ENCODE data around the gene BBS9. TPM values are rescaled to one million over a fixed set of nuclear protein-coding genes. Genes with fewer than 3 reads are reported as not detected.

The BBS9 gene
- total RNA-seq, 1 experiment from 2014 or later: 5.1 TPM

GRCh38 chr7:33357846-33358245 is 228.5 kb downstream of the BBS9 start:
- Mint-ChIP-seq H3K4me3 (ENCODE audit: unreplicated experiment) (no peak overlapping the region), H3K27me3 (ENCODE audit: insufficient read depth, unreplicated experiment) (no peaks in the 10 kb centered on the region), H3K9me3 (ENCODE audit: unreplicated experiment) (no peaks in the 10 kb centered on the region), H3K4me1 (ENCODE audit: insufficient read depth, unreplicated experiment) (no peaks in the 10 kb centered on the region), H3K36me3 (ENCODE audit: insufficient read depth, unreplicated experiment) (no peaks in the 10 kb centered on the region), H3K27ac (ENCODE audit: low read depth, unreplicated experiment) (no peak overlapping the region)
- ChIA-PET POLR2A (no interaction called here), CTCF (interaction anchor here (0.7 kb wide), 1 partner anchor 694 kb away, joined by 4 read pairs; no protein-coding TSS in a partner anchor)
- no peak for TF ChIP-seq CTCF (IDR thresholded peaks at IDR 0.05; ENCODE audit: unreplicated experiment)
- intact Hi-C loops (cut with micrococcal nuclease): no loop called here
- BruUV-seq (replicated peaks): no TSS peak
- no peak for DNase-seq (ENCODE audit: unreplicated experiment)

GRCh38 chr7:33369888-33370287 is 240.5 kb downstream of the BBS9 start:
- POLR2A ChIA-PET: no interaction called here
- CTCF ChIA-PET: interaction anchor here (0.6 kb wide), 2 partner anchors 20 to 335 kb away, joined by 3 to 4 read pairs; no protein-coding TSS in a partner anchor

DNA sequence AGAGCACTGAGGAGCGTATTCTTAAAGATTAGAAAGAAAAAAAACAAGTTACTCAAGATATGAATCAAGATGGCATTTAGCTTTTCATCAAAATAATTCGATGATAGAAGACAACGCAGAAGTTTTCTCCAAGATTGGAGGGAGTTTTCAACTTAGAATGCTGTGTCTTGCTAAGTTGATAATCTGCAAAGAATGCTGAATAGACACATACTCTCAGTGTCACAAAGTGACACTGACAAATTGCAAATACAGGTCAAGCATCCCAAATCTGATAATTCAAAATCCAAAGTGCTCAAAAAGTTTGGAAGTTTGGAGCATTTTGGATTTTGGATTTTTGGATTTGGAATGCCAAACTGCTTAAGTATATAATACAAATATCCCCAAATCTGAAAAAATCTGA is 243.8 kb downstream of the BBS9 start:
- POLR2A ChIA-PET: no interaction called here
- TF ChIP-seq CTCF (IDR thresholded peaks at IDR 0.05; ENCODE audit: unreplicated experiment): no peak

More at GRCh38 chr7:33369888-33370287, 240.5 kb downstream of the BBS9 start:
- no TSS peak for BruUV-seq (replicated peaks)
- intact Hi-C loops (cut with micrococcal nuclease): no loop called here
- no peak for DNase-seq (ENCODE audit: unreplicated experiment)
- Mint-ChIP-seq H3K4me1 (ENCODE audit: insufficient read depth, unreplicated experiment) (no peaks in the 10 kb centered on the region), H3K4me3 (ENCODE audit: unreplicated experiment) (no peak overlapping the region), H3K27ac (ENCODE audit: low read depth, unreplicated experiment) (no peak overlapping the region), H3K9me3 (ENCODE audit: unreplicated experiment) (no peaks in the 10 kb centered on the region), H3K36me3 (ENCODE audit: insufficient read depth, unreplicated experiment) (peaks cover 5% of the 10 kb centered on the region), H3K27me3 (ENCODE audit: insufficient read depth, unreplicated experiment) (no peaks in the 10 kb centered on the region)
- TF ChIP-seq CTCF (IDR thresholded peaks at IDR 0.05; ENCODE audit: unreplicated experiment): no peak

GRCh38 chr7:33379891-33380525 is 250.6 kb downstream of the BBS9 start:
- CTCF ChIA-PET: no interaction called here
- H3K4me3 Mint-ChIP-seq (ENCODE audit: unreplicated experiment): no peak overlapping the region
- H3K4me1 Mint-ChIP-seq (ENCODE audit: insufficient read depth, unreplicated experiment): no peaks in the 10 kb centered on the region
- intact Hi-C loops (cut with micrococcal nuclease): no loop called here
- BruUV-seq (replicated peaks): no TSS peak
- peak; percentile 18 for DNase-seq (ENCODE audit: unreplicated experiment)
- TF ChIP-seq CTCF (IDR thresholded peaks at IDR 0.05; ENCODE audit: unreplicated experiment): no peak
- no peaks in the 10 kb centered on the region for H3K27me3 Mint-ChIP-seq (ENCODE audit: insufficient read depth, unreplicated experiment)
- POLR2A ChIA-PET: no interaction called here
- H3K27ac Mint-ChIP-seq (ENCODE audit: low read depth, unreplicated experiment): no peak overlapping the region
- H3K9me3 Mint-ChIP-seq (ENCODE audit: unreplicated experiment): no peaks in the 10 kb centered on the region
- H3K36me3 Mint-ChIP-seq (ENCODE audit: insufficient read depth, unreplicated experiment): peaks cover 6% of the 10 kb centered on the region

More for the DNA sequence above, 243.8 kb downstream of the BBS9 start:
- BruUV-seq (replicated peaks): no TSS peak
- no peaks in the 10 kb centered on the region for H3K9me3 Mint-ChIP-seq (ENCODE audit: unreplicated experiment)
- no peaks in the 10 kb centered on the region for H3K27me3 Mint-ChIP-seq (ENCODE audit: insufficient read depth, unreplicated experiment)
- CTCF ChIA-PET: interaction anchor here (0.6 kb wide), 1 partner anchor 39 kb away, joined by 3 read pairs; no protein-coding TSS in a partner anchor
- no peak overlapping the region for H3K4me3 Mint-ChIP-seq (ENCODE audit: unreplicated experiment)
- DNase-seq (ENCODE audit: unreplicated experiment): no peak
- peaks cover 6% of the 10 kb centered on the region for H3K36me3 Mint-ChIP-seq (ENCODE audit: insufficient read depth, unreplicated experiment)
- no peaks in the 10 kb centered on the region for H3K4me1 Mint-ChIP-seq (ENCODE audit: insufficient read depth, unreplicated experiment)
- H3K27ac Mint-ChIP-seq (ENCODE audit: low read depth, unreplicated experiment): no peak overlapping the region
- intact Hi-C loops (cut with micrococcal nuclease): no loop called here

Measured in MCF 10A (cell line).